Omental fat pad (tissue), 4 donors: Measurements from ENCODE around the gene EPPIN. TPM values are rescaled to one million over a fixed set of nuclear protein-coding genes. Genes with fewer than 3 reads are reported as not detected.

Source experiments
- ATAC-seq: fragments of 150-250 bp; one replicate; pipeline ENCODE4 v1.9.1; 2016; ENCODE audit warnings: mild to moderate bottlenecking, moderate library complexity; ENCODE audit not compliant: low FRiP score
- DNase-seq: peaks from one replicate; pipeline ENCODE4 v3.0.0-alpha.2; 2019; ENCODE audit warnings: low spot score
- small RNA-seq: library from RNA; depleted of rRNA; stranded (forward); fragments of <200 nt; gene quantifications from one replicate; pipeline ENCODE3, GENCODE V24; 2016
- total RNA-seq, 4 donors: library from RNA; depleted of rRNA; stranded (reverse); fragments of >200 nt; gene quantifications; one replicate each; pipeline ENCODE4 v1.1.0, GENCODE V29; 2016
- TF ChIP-seq, protein P1 (sequence below), 3 donors: fragments of 450-650 bp; IDR thresholded peaks; one replicate each; pipeline ENCODE4 v1.5.1; 2016 to 2017; ENCODE audit warnings: antibody characterized with exemption in 3 of 3, mild to moderate bottlenecking in 3 of 3, moderate library complexity in 2 of 3

Gene EPPIN
- total RNA-seq, 4 donors from 2014 or later = not detected

- no peak for DNase-seq
- ATAC-seq = no peak
- TF ChIP-seq, protein P1, sequence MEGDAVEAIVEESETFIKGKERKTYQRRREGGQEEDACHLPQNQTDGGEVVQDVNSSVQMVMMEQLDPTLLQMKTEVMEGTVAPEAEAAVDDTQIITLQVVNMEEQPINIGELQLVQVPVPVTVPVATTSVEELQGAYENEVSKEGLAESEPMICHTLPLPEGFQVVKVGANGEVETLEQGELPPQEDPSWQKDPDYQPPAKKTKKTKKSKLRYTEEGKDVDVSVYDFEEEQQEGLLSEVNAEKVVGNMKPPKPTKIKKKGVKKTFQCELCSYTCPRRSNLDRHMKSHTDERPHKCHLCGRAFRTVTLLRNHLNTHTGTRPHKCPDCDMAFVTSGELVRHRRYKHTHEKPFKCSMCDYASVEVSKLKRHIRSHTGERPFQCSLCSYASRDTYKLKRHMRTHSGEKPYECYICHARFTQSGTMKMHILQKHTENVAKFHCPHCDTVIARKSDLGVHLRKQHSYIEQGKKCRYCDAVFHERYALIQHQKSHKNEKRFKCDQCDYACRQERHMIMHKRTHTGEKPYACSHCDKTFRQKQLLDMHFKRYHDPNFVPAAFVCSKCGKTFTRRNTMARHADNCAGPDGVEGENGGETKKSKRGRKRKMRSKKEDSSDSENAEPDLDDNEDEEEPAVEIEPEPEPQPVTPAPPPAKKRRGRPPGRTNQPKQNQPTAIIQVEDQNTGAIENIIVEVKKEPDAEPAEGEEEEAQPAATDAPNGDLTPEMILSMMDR (IDR thresholded peaks at IDR 0.05) = no peak
Observed at GRCh38 chr20:45502561-45502960, 44.6 kb downstream of the EPPIN start.

DNA sequence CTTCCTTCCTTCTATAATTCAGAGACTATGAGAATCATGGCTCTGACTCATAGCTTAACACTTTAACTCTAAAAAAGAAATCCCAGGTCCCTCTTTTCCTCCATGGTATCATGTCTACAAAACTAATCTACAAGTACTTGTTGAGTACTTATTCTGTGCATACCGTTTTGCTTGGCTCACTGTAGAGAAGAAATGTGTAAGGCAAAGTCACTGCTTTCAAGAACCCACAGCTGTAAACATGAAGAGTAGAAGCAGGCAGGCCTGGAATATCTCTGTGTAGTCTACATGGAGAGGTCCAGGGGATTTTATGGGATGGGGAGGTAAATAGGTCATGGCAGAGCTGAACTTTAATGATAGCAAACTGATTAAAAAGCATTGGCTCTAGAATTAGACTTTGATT lies 45.6 kb downstream of the EPPIN start:
- TF ChIP-seq, protein P1 (IDR thresholded peaks at IDR 0.05) = no peak
- no peak for ATAC-seq
- no peak for DNase-seq

- ATAC-seq = no peak
- TF ChIP-seq, protein P1 (IDR thresholded peaks at IDR 0.05) = no peak
- DNase-seq = no peak
Observed at GRCh38 chr20:45500022-45500421, 47.2 kb downstream of the EPPIN start.

- TF ChIP-seq, protein P1 (IDR thresholded peaks at IDR 0.05) = no peak
- DNase-seq (no peak), ATAC-seq (no peak)
Observed at GRCh38 chr20:45497971-45498494, 49.2 kb downstream of the EPPIN start.

- TF ChIP-seq, protein P1 (IDR thresholded peaks at IDR 0.05) = no peak
- no peak for ATAC-seq
- no peak for DNase-seq
Observed at GRCh38 chr20:45496166-45496565, 51.0 kb downstream of the EPPIN start.

DNA sequence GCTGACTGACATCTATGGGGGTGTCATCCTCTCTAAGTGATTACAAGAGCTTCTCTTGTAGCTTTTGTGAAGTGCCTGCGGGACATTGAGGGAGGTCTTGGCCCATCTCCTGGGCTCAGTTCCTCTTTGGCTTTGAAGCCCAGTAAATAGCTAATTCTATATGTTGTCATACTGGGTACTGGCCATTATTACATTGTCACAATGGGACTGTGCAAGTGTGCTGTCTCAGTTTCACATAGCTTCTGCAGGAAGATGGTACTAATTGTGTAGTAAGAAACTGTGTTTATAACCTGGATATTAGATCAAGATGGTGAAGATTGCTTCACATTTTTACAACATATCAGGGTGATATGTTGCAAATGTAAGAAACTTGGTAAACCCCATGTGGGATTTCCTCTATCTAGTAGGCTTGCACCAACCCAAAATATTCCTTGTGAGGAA lies 51.7 kb downstream of the EPPIN start:
- ATAC-seq = no peak
- DNase-seq = no peak
- TF ChIP-seq, protein P1 (IDR thresholded peaks at IDR 0.05) = no peak

Small RNA genes within 50 kb of the gene (small RNA-seq; reads per million reads assigned to genes)
- gene AL031663.1 (not detected), gene HSPD1P21 (not detected), gene RNA5SP485 (not detected)

Other genes starting within 250 kb of the EPPIN start
- not detected for gene RBPJL, start 240.6 kb downstream of the EPPIN start, total RNA-seq
- under 1 TPM in 2 of 4 donors, not detected in 2; 0.19 to 0.24 TPM for gene MATN4, start 239.1 kb downstream of the EPPIN start, total RNA-seq
- gene SDC4, start 199.0 kb downstream of the EPPIN start, total RNA-seq = 100 to 1,000 TPM in 2 of 4 donors, 10 to 100 TPM in 2; 31.4 to 279 (median 103) TPM
- gene SYS1, start 184.2 kb downstream of the EPPIN start, total RNA-seq = 10 to 100 TPM; 26.6 to 55.0 (median 51.3) TPM
- under 1 TPM in 1 of 4 donors, not detected in 3; 0.47 TPM for gene TP53TG5, start 169.1 kb downstream of the EPPIN start, total RNA-seq
- gene DBNDD2, start 139.1 kb downstream of the EPPIN start, total RNA-seq = 10 to 100 TPM; 20.7 to 45.7 (median 27.9) TPM
- gene PIGT, start 131.3 kb downstream of the EPPIN start, total RNA-seq = 10 to 100 TPM; 76.4 to 87.3 (median 83.5) TPM
- gene WFDC2, start 77.6 kb downstream of the EPPIN start, total RNA-seq = 1 to 10 TPM; 3.0 to 8.4 (median 7.0) TPM
- gene SPINT3, start 31.8 kb downstream of the EPPIN start, total RNA-seq = not detected
- gene WFDC6, start 7.9 kb downstream of the EPPIN start, total RNA-seq = not detected
- gene WFDC8, start 31.9 kb upstream of the EPPIN start, total RNA-seq = not detected
- not detected for gene WFDC10A, start 82.3 kb upstream of the EPPIN start, total RNA-seq
- not detected for gene WFDC9, start 83.9 kb upstream of the EPPIN start, total RNA-seq
- not detected for gene WFDC11, start 122.8 kb upstream of the EPPIN start, total RNA-seq
- not detected for gene WFDC13, start 154.6 kb upstream of the EPPIN start, total RNA-seq
- under 1 TPM in 1 of 4 donors, not detected in 3; 0.93 TPM for gene WFDC10B, start 157.6 kb upstream of the EPPIN start, total RNA-seq
- gene SPINT4, start 174.9 kb upstream of the EPPIN start, total RNA-seq = not detected
- gene WFDC3, start 244.5 kb upstream of the EPPIN start, total RNA-seq = 1 to 10 TPM in 1 of 4 donors, not detected in 3; 1.6 TPM
- gene DNTTIP1, start 244.6 kb upstream of the EPPIN start, total RNA-seq = 10 to 100 TPM; 12.7 to 38.6 (median 18.1) TPM